ENCODE measurements around the gene TRIM62.

DNA sequence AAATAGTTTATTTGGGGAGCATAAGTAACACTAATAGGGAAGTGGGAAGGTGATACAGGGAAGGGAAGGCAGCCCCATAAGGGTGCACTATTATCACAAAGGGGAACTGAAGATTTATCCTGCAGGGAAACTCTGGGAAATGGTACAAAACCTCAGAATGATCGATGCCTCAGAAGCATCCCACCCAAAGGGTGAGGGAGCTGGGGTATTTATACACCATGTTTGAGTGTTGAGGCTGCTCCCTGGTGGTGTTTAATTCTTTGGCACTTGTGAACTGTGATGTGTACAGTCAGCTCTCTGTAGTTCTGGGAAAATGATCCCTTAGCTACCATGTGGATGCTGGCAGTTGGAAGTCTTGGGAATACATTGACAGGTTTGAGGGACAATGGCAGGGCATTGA is 5.1 kb upstream of the TRIM62 start:
- TF ChIP-seq PPARA (CRISPR knock-in tag; IDR thresholded peaks at IDR 0.05; ENCODE audit: borderline replicate concordance) (no peak), OSR1 (CRISPR knock-in tag; IDR thresholded peaks at IDR 0.05) (no peak)
